ENCODE results near the gene NAT14. TPM values are rescaled to one million over a fixed set of nuclear protein-coding genes. Genes with fewer than 3 reads are reported as not detected.
A peak's percentile ranks its signal among the peaks of the same experiment; 100 is the strongest.
"Not testable (repeated sequence)": the region's sequence is repeated elsewhere in the genome, so short reads cannot be mapped to it uniquely, and the experiment has no call there.

Gene NAT14
- total and polyA plus RNA-seq, 5 experiments from 2014 or later: 4.1 to 10.4 (median 8.0) TPM

- Mint-ChIP-seq H3K27me3 (peaks cover 0 to 13% (median 5%) of the 10 kb centered on the region in 5 donors), H3K36me3 (no peaks in the 10 kb centered on the region), H3K4me1 (no peaks in the 10 kb centered on the region), H3K27ac (no peak overlapping the region), H3K9me3 (no peaks in the 10 kb centered on the region), H3K4me3 (no peak overlapping the region)
- POLR2A ChIA-PET: no interaction called here
- ATAC-seq (no peak), DNase-seq (no peak)
Measured at GRCh38 chr19:55528030-55528803, 43.2 kb downstream of the NAT14 start.

GRCh38 chr19:55529636-55530234 lies 44.7 kb downstream of the NAT14 start:
- POLR2A ChIA-PET: interaction anchor here (0.6 kb wide), 1 partner anchor 23 kb away, joined by 4 read pairs; no protein-coding TSS in a partner anchor
- ATAC-seq (no peak), DNase-seq (no peak)
- Mint-ChIP-seq H3K36me3 (no peaks in the 10 kb centered on the region), H3K27ac (no peak overlapping the region), H3K4me1 (no peaks in the 10 kb centered on the region), H3K27me3 (peaks cover 0 to 15% (median 2%) of the 10 kb centered on the region in 5 donors), H3K4me3 (no peak overlapping the region), H3K9me3 (no peaks in the 10 kb centered on the region)

- Mint-ChIP-seq H3K27me3 (peaks cover 0 to 10% (median 0%) of the 10 kb centered on the region in 5 donors), H3K4me1 (no peaks in the 10 kb centered on the region), H3K27ac (no peak overlapping the region), H3K36me3 (no peaks in the 10 kb centered on the region), H3K9me3 (no peaks in the 10 kb centered on the region), H3K4me3 (no peak overlapping the region)
- DNase-seq (no peak), ATAC-seq (no peak)
- POLR2A ChIA-PET: no interaction called here
Measured at GRCh38 chr19:55530996-55531395, 46.0 kb downstream of the NAT14 start.

- POLR2A ChIA-PET, H3K4me1 Mint-ChIP-seq, H3K36me3 Mint-ChIP-seq, ATAC-seq, H3K9me3 Mint-ChIP-seq, DNase-seq, H3K27ac Mint-ChIP-seq, H3K27me3 Mint-ChIP-seq, H3K4me3 Mint-ChIP-seq: not testable (repeated sequence)
Measured at GRCh38 chr19:55534280-55534679, 49.3 kb downstream of the NAT14 start.

- Mint-ChIP-seq H3K27me3 (peaks cover 0 to 7% (median 0%) of the 10 kb centered on the region in 5 donors), H3K4me1 (no peaks in the 10 kb centered on the region)
Measured at GRCh38 chr19:55535173-55535964, 50.4 kb downstream of the NAT14 start.

GRCh38 chr19:55535965-55536350 lies 51.0 kb downstream of the NAT14 start:
- H3K9me3 Mint-ChIP-seq: no peaks in the 10 kb centered on the region
- H3K27ac Mint-ChIP-seq: no peak overlapping the region
- H3K36me3 Mint-ChIP-seq: no peaks in the 10 kb centered on the region
- DNase-seq (peak in 1 of 10 donors; percentile 36), ATAC-seq (no peak)
- no peak overlapping the region for H3K4me3 Mint-ChIP-seq
- no peaks in the 10 kb centered on the region for H3K4me1 Mint-ChIP-seq
- POLR2A ChIA-PET: no interaction called here
- H3K27me3 Mint-ChIP-seq: peaks cover 0 to 7% (median 0%) of the 10 kb centered on the region in 5 donors

More at GRCh38 chr19:55535173-55535964, 50.4 kb downstream of the NAT14 start:
- no peaks in the 10 kb centered on the region for H3K9me3 Mint-ChIP-seq
- no peak overlapping the region for H3K27ac Mint-ChIP-seq
- DNase-seq (no peak), ATAC-seq (no peak)
- no peak overlapping the region for H3K4me3 Mint-ChIP-seq
- POLR2A ChIA-PET: no interaction called here
- no peaks in the 10 kb centered on the region for H3K36me3 Mint-ChIP-seq

- POLR2A ChIA-PET: no interaction called here
- Mint-ChIP-seq H3K27me3 (peaks cover 0 to 7% (median 0%) of the 10 kb centered on the region in 5 donors), H3K36me3 (no peaks in the 10 kb centered on the region), H3K4me1 (no peaks in the 10 kb centered on the region), H3K4me3 (no peak overlapping the region), H3K27ac (no peak overlapping the region), H3K9me3 (no peaks in the 10 kb centered on the region)
- no peak for ATAC-seq
- DNase-seq: no peak
Measured at GRCh38 chr19:55536366-55536765, 51.4 kb downstream of the NAT14 start.

Other genes with a start within 250 kb of the NAT14 start
- gene PPP6R1, start 226.2 kb upstream of the NAT14 start, total RNA-seq: 100 to 1,000 TPM; 167 to 168 TPM
- 100 to 1,000 TPM in 1 of 3 donors, 10 to 100 TPM in 2; 57.3 to 131 (median 60.9) TPM for gene PPP6R1, start 226.2 kb upstream of the NAT14 start, polyA plus RNA-seq
- 10 to 100 TPM; 20.3 to 20.4 TPM for gene HSPBP1, start 205.1 kb upstream of the NAT14 start, total RNA-seq
- gene HSPBP1, start 205.1 kb upstream of the NAT14 start, polyA plus RNA-seq: 10 to 100 TPM; 38.6 to 44.8 (median 42.5) TPM
- gene BRSK1, start 201.2 kb upstream of the NAT14 start, total RNA-seq: 1 to 10 TPM; 1.9 to 2.9 TPM
- gene BRSK1, start 201.2 kb upstream of the NAT14 start, polyA plus RNA-seq: under 1 TPM in 1 of 3 donors, not detected in 2; 0.24 TPM
- gene TMEM150B, start 159.8 kb upstream of the NAT14 start, total RNA-seq: not detected
- gene TMEM150B, start 159.8 kb upstream of the NAT14 start, polyA plus RNA-seq: not detected
- 10 to 100 TPM; 19.2 to 21.8 TPM for gene KMT5C, start 145.3 kb upstream of the NAT14 start, total RNA-seq
- gene KMT5C, start 145.3 kb upstream of the NAT14 start, polyA plus RNA-seq: 1 to 10 TPM; 1.7 to 2.5 (median 2.1) TPM
- not detected for gene COX6B2, start 130.5 kb upstream of the NAT14 start, total RNA-seq
- gene COX6B2, start 130.5 kb upstream of the NAT14 start, polyA plus RNA-seq: not detected
- gene GARIN5B, start 121.9 kb upstream of the NAT14 start, total RNA-seq: not detected
- not detected for gene GARIN5B, start 121.9 kb upstream of the NAT14 start, polyA plus RNA-seq
- gene IL11, start 114.7 kb upstream of the NAT14 start, total RNA-seq: under 1 TPM in 1 of 2 experiments, not detected in 1; 0.21 TPM
- gene IL11, start 114.7 kb upstream of the NAT14 start, polyA plus RNA-seq: not detected
- gene TMEM190, start 108.4 kb upstream of the NAT14 start, total RNA-seq: not detected
- not detected for gene TMEM190, start 108.4 kb upstream of the NAT14 start, polyA plus RNA-seq
- 10 to 100 TPM in 1 of 2 experiments, 1 to 10 TPM in 1; 10.0 to 10.2 TPM for gene TMEM238, start 100.9 kb upstream of the NAT14 start, total RNA-seq
- gene TMEM238, start 100.9 kb upstream of the NAT14 start, polyA plus RNA-seq: 1 to 10 TPM; 1.1 to 1.5 (median 1.3) TPM
- gene RPL28, start 99.3 kb upstream of the NAT14 start, total RNA-seq: 1,000 to 10,000 TPM; 2,967 to 2,995 TPM
- 1,000 to 10,000 TPM in 1 of 3 donors, 100 to 1,000 TPM in 2; 559 to 1,017 (median 787) TPM for gene RPL28, start 99.3 kb upstream of the NAT14 start, polyA plus RNA-seq
- gene UBE2S, start 77.4 kb upstream of the NAT14 start, total RNA-seq: 10 to 100 TPM; 18.1 to 20.2 TPM
- 10 to 100 TPM; 18.6 to 25.8 (median 24.5) TPM for gene UBE2S, start 77.4 kb upstream of the NAT14 start, polyA plus RNA-seq
- gene SHISA7, start 41.9 kb upstream of the NAT14 start, total RNA-seq: not detected
- not detected for gene SHISA7, start 41.9 kb upstream of the NAT14 start, polyA plus RNA-seq
- gene ISOC2, start 23.5 kb upstream of the NAT14 start, total RNA-seq: 10 to 100 TPM; 10.5 to 11.0 TPM
- 10 to 100 TPM; 30.5 to 35.6 (median 34.2) TPM for gene ISOC2, start 23.5 kb upstream of the NAT14 start, polyA plus RNA-seq
- gene C19orf85, start 20.4 kb upstream of the NAT14 start, total RNA-seq: not detected
- not detected for gene C19orf85, start 20.4 kb upstream of the NAT14 start, polyA plus RNA-seq
- 10 to 100 TPM; 13.2 to 15.6 TPM for gene ZNF628, start 8.6 kb upstream of the NAT14 start, total RNA-seq
- under 1 TPM; 0.26 to 0.42 (median 0.32) TPM for gene ZNF628, start 8.6 kb upstream of the NAT14 start, polyA plus RNA-seq
- 1 to 10 TPM; 1.3 to 1.4 TPM for gene SSC5D, start 3.2 kb downstream of the NAT14 start, total RNA-seq
- gene SSC5D, start 3.2 kb downstream of the NAT14 start, polyA plus RNA-seq: under 1 TPM in 2 of 3 donors, not detected in 1; 0.02 to 0.11 TPM
- gene SBK2, start 51.9 kb downstream of the NAT14 start, total RNA-seq: not detected
- not detected for gene SBK2, start 51.9 kb downstream of the NAT14 start, polyA plus RNA-seq
- gene SBK3, start 60.4 kb downstream of the NAT14 start, total RNA-seq: not detected
- not detected for gene SBK3, start 60.4 kb downstream of the NAT14 start, polyA plus RNA-seq
- 10 to 100 TPM in 1 of 2 experiments, 1 to 10 TPM in 1; 9.8 to 10.2 TPM for gene ZNF579, start 95.7 kb downstream of the NAT14 start, total RNA-seq
- under 1 TPM; 0.16 to 0.39 (median 0.20) TPM for gene ZNF579, start 95.7 kb downstream of the NAT14 start, polyA plus RNA-seq
- 10 to 100 TPM; 19.0 to 22.0 TPM for gene FIZ1, start 114.3 kb downstream of the NAT14 start, total RNA-seq
- 1 to 10 TPM; 2.8 to 5.4 (median 3.4) TPM for gene FIZ1, start 114.3 kb downstream of the NAT14 start, polyA plus RNA-seq
- 10 to 100 TPM; 19.1 to 20.7 TPM for gene ZNF524, start 115.1 kb downstream of the NAT14 start, total RNA-seq
- gene ZNF524, start 115.1 kb downstream of the NAT14 start, polyA plus RNA-seq: 10 to 100 TPM; 21.5 to 31.6 (median 23.6) TPM
- gene ZNF865, start 120.5 kb downstream of the NAT14 start, total RNA-seq: 10 to 100 TPM; 21.6 to 24.4 TPM
- gene ZNF865, start 120.5 kb downstream of the NAT14 start, polyA plus RNA-seq: under 1 TPM in 2 of 3 donors, not detected in 1; 0.22 to 0.33 TPM
- gene ZNF784, start 139.4 kb downstream of the NAT14 start, total RNA-seq: 1 to 10 TPM; 8.1 to 9.2 TPM
- gene ZNF784, start 139.4 kb downstream of the NAT14 start, polyA plus RNA-seq: 1 to 10 TPM in 2 of 3 donors, under 1 TPM in 1; 0.64 to 1.4 (median 1.1) TPM
- 100 to 1,000 TPM; 110 to 111 TPM for gene ZNF580, start 155.8 kb downstream of the NAT14 start, total RNA-seq
- 10 to 100 TPM; 15.3 to 21.7 (median 20.3) TPM for gene ZNF580, start 155.8 kb downstream of the NAT14 start, polyA plus RNA-seq
- 10 to 100 TPM; 33.8 to 36.3 TPM for gene ZNF581, start 158.5 kb downstream of the NAT14 start, total RNA-seq
- 10 to 100 TPM; 21.2 to 35.9 (median 34.9) TPM for gene ZNF581, start 158.5 kb downstream of the NAT14 start, polyA plus RNA-seq
- gene CCDC106, start 163.0 kb downstream of the NAT14 start, total RNA-seq: 1 to 10 TPM; 5.3 to 8.3 TPM
- gene CCDC106, start 163.0 kb downstream of the NAT14 start, polyA plus RNA-seq: 1 to 10 TPM; 2.6 to 4.4 (median 4.3) TPM
- gene U2AF2, start 169.8 kb downstream of the NAT14 start, total RNA-seq: 100 to 1,000 TPM; 284 to 289 TPM
- 10 to 100 TPM in 1 of 3 donors, 1 to 10 TPM in 2; 6.6 to 10.6 (median 8.1) TPM for gene U2AF2, start 169.8 kb downstream of the NAT14 start, polyA plus RNA-seq
- gene EPN1, start 190.0 kb downstream of the NAT14 start, total RNA-seq: 10 to 100 TPM; 49.5 to 52.2 TPM
- 10 to 100 TPM in 1 of 3 donors, 1 to 10 TPM in 2; 5.5 to 15.8 (median 7.5) TPM for gene EPN1, start 190.0 kb downstream of the NAT14 start, polyA plus RNA-seq